Esophagus squamous epithelium (tissue), 4 donors: ENCODE measurements around the gene CCN5.

Experiments used
- POLR2A ChIP-seq, 4 donors: fragments of 450-650 bp; IDR thresholded peaks; one replicate each; pipeline ENCODE4 v1.6.1; 2017; ENCODE audit warnings: antibody characterized with exemption in 4 of 4, mild to moderate bottlenecking in 4 of 4, moderate library complexity in 3 of 4
- TF ChIP-seq, protein P1 (sequence below), 6 experiments: fragments of 450-650 bp in 4 of 6; fragments of 200-600 bp in 2 of 6; sonication (generic) in 2 of 6; IDR thresholded peaks; one replicate each; pipeline ENCODE4 v1.5.1; 2016 to 2019; ENCODE audit warnings: antibody characterized with exemption in 6 of 6, mild to moderate bottlenecking in 4 of 6, moderate library complexity in 4 of 6

DNA sequence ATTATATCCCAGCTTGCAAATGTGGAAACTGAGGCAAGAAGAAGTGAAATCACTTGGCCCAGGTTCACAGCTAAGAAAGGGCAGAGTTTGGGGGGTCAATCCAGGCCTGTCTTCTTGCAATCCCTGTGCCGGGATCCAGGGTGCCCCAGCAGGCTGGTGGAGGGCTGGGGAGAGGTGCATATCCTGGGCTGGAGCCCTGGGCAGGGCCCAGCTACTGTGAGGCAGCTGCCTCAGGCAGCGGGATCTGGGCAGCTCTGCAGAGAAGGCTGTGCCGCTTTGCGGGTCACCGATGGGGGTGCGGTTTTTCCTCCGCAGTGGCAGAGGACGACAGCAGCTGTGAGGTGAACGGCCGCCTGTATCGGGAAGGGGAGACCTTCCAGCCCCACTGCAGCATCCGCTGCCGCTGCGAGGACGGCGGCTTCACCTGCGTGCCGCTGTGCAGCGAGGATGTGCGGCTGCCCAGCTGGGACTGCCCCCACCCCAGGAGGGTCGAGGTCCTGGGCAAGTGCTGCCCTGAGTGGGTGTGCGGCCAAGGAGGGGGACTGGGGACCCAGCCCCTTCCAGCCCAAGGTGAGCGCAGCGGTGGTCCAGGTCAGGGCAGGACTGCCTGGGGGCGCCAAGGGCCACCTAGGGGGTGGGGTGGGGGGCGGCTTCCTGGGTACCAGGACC lies 9.4 kb downstream of the CCN5 start:
- no peak for TF ChIP-seq POLR2A (IDR thresholded peaks at IDR 0.05)
- TF ChIP-seq, protein P1, sequence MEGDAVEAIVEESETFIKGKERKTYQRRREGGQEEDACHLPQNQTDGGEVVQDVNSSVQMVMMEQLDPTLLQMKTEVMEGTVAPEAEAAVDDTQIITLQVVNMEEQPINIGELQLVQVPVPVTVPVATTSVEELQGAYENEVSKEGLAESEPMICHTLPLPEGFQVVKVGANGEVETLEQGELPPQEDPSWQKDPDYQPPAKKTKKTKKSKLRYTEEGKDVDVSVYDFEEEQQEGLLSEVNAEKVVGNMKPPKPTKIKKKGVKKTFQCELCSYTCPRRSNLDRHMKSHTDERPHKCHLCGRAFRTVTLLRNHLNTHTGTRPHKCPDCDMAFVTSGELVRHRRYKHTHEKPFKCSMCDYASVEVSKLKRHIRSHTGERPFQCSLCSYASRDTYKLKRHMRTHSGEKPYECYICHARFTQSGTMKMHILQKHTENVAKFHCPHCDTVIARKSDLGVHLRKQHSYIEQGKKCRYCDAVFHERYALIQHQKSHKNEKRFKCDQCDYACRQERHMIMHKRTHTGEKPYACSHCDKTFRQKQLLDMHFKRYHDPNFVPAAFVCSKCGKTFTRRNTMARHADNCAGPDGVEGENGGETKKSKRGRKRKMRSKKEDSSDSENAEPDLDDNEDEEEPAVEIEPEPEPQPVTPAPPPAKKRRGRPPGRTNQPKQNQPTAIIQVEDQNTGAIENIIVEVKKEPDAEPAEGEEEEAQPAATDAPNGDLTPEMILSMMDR (IDR thresholded peaks at IDR 0.05): no peak
